Neural progenitor cell (in vitro differentiated cells): Measurements from ENCODE around the gene SLC25A43.

Source experiments
- CTCF ChIP-seq: fragments of 200-600 bp; sonication (generic); IDR thresholded peaks from 2 replicates; pipeline ENCODE4 v1.5.1; 2017; ENCODE audit warnings: antibody characterized with exemption, mild to moderate bottlenecking
- EZH2 ChIP-seq: fragments of 200-600 bp; sonication (generic); IDR thresholded peaks from 2 replicates; pipeline ENCODE4 v1.6.1; 2017; ENCODE audit warnings: antibody characterized with exemption, mild to moderate bottlenecking, moderate library complexity
- EZH2phosphoT487 ChIP-seq: fragments of 200-600 bp; sonication (generic); IDR thresholded peaks from 2 replicates; pipeline ENCODE4 v1.6.1; 2017; ENCODE audit warnings: antibody characterized with exemption

- TF ChIP-seq CTCF, result no peak
- no peak for TF ChIP-seq EZH2
- no peak for TF ChIP-seq EZH2phosphoT487
Measured at GRCh38 chrX:119479845-119480244, 80.7 kb downstream of the SLC25A43 start.
